OCI-LY7 (cell line): ENCODE measurements around the gene JAKMIP3. TPM values are rescaled to one million over a fixed set of nuclear protein-coding genes. Genes with fewer than 3 reads are reported as not detected.

Experiments used
- BruUV-seq: library from RNA; stranded (reverse); fragments of 400-500 nt; replicated peaks from 2 replicates; lab custom pipeline; 2021; lab: Mats Ljungman, UMichigan
- CTCF ChIA-PET: fragments of 300-600 bp; sonication (Branson Sonifier 250); formaldehyde crosslinking; loops from one replicate; lab custom pipeline; 2022; ENCODE audit warnings: antibody characterized with exemption; ENCODE audit not compliant: unreplicated experiment; lab: Charles Lee
- POLR2A ChIA-PET: fragments of 300-600 bp; sonication (Branson Sonifier 250); formaldehyde crosslinking; loops from one replicate; lab custom pipeline; 2022; ENCODE audit warnings: antibody characterized with exemption; lab: Charles Lee
- DNase-seq: peaks from one replicate; pipeline ENCODE4 v3.0.0-alpha.2; 2015; ENCODE audit warnings: low spot score
- H2AFZ ChIP-seq: fragments of 200-600 bp; sonication (generic), shearing (Covaris generic); 2 replicates; pipeline ENCODE4 v1.6.1; 2014; ENCODE audit warnings: mild to moderate bottlenecking, antibody characterized with exemption, low read length, moderate library complexity
- H3K27ac ChIP-seq: fragments of 200-600 bp; sonication (generic); 2 replicates; pipeline ENCODE4 v1.5.1; 2014; ENCODE audit warnings: mixed run types, low read depth, mild to moderate bottlenecking, moderate library complexity, low read length, inconsistent platforms; ENCODE audit not compliant: poor library complexity, severe bottlenecking
- H3K36me3 ChIP-seq: fragments of 200-600 bp; sonication (generic); 2 replicates; pipeline ENCODE4 v1.6.1; 2014; ENCODE audit warnings: mild to moderate bottlenecking, antibody characterized with exemption, low read length, moderate library complexity, mixed read lengths; ENCODE audit not compliant: insufficient read depth
- H3K4me1 ChIP-seq: fragments of 200-600 bp; sonication (generic); 2 replicates; pipeline ENCODE4 v1.5.1; 2014; ENCODE audit warnings: mild to moderate bottlenecking, low read length; ENCODE audit not compliant: insufficient read depth, poor library complexity, severe bottlenecking
- H3K4me2 ChIP-seq: fragments of 200-600 bp; sonication (generic); 2 replicates; pipeline ENCODE4 v1.6.1; 2014; ENCODE audit warnings: mild to moderate bottlenecking, low read length
- H3K4me3 ChIP-seq: fragments of 200-600 bp; sonication (generic); 2 replicates; pipeline ENCODE4 v1.5.1; 2014; ENCODE audit warnings: mild to moderate bottlenecking, low read depth, low read length; ENCODE audit not compliant: poor library complexity, severe bottlenecking
- H3K79me2 ChIP-seq: fragments of 200-600 bp; sonication (generic); 2 replicates; pipeline ENCODE4 v1.6.1; 2016; ENCODE audit warnings: low read depth, mild to moderate bottlenecking, low read length, moderate library complexity, mixed read lengths; ENCODE audit not compliant: insufficient read depth
- H3K9me2 ChIP-seq: fragments of 200-600 bp; sonication (generic); 2 replicates; pipeline ENCODE4 v1.6.1; 2016; ENCODE audit warnings: mild to moderate bottlenecking, low read length, mixed read lengths; ENCODE audit not compliant: insufficient read depth
- H3K9me3 ChIP-seq: fragments of 200-600 bp; sonication (generic); 2 replicates; pipeline ENCODE4 v1.6.1; 2014; ENCODE audit warnings: mild to moderate bottlenecking, mixed run types, low read length, mixed read lengths
- H4K20me1 ChIP-seq: fragments of 200-600 bp; sonication (generic); 2 replicates; pipeline ENCODE4 v1.6.1; 2014; ENCODE audit warnings: mild to moderate bottlenecking, antibody characterized with exemption, low read length, moderate library complexity, mixed read lengths; ENCODE audit not compliant: insufficient read depth
- EZH2phosphoT487 ChIP-seq: fragments of 200-600 bp; sonication (generic); IDR thresholded peaks from 2 replicates; pipeline ENCODE4 v1.6.1; 2018; ENCODE audit warnings: low read depth, borderline replicate concordance, mild to moderate bottlenecking, mixed run types, antibody characterized with exemption, low read length, moderate library complexity, mixed read lengths
- intact Hi-C: fragments of 100-400 bp; cut with micrococcal nuclease; formaldehyde crosslinking; loops from one replicate; pipeline ENCODE4 v1.10.0; 2022; ENCODE audit not compliant: unreplicated experiment
- total RNA-seq, 2 experiments: library from RNA; depleted of rRNA in 1 of 2; stranded (reverse); fragments of >200 nt in 1 of 2; shearing (Covaris generic) in 1 of 2; gene quantifications; 2 replicates each; pipeline ENCODE4 v1.2.3, GENCODE V29; 2014 to 2022
- TF ChIP-seq, protein P1 (sequence below): fragments of 200-600 bp; sonication (generic); conservative IDR thresholded peaks from 2 replicates; pipeline ENCODE4 v1.5.1; 2014; ENCODE audit warnings: mild to moderate bottlenecking, antibody characterized with exemption, low read length, moderate library complexity, mixed read lengths

Gene JAKMIP3
- total RNA-seq, 2 experiments from 2014 or later = 0.54 to 0.89 TPM

DNA sequence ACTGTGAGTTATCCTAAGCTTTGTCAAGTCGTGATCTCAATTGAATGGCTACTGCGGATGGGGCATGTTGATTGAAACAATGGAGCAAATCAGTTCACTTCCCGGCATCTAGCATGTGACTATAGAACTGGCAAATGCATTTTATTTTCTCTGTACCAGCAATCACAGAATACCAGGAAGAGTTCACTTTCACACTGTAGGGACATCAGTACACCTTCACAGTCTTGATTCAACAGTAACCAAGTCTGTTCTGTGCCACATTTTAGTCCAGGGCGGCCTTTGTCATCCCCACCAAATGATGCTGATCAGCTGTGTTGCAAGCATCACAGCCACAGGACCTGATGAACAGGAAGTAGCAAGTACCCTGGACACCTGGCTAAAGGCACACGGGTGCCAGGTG, 32.1 kb upstream of the JAKMIP3 start:
- Histone ChIP-seq H3K27ac (no peak overlapping the region), H3K79me2 (no peaks in the 10 kb centered on the region), H3K4me1 (no peaks in the 10 kb centered on the region), H3K36me3 (no peaks in the 10 kb centered on the region), H4K20me1 (no peaks in the 10 kb centered on the region), H3K4me3 (no peak overlapping the region), H2AFZ (no peak overlapping the region), H3K9me2 (no peaks in the 10 kb centered on the region), H3K4me2 (no peak overlapping the region), H3K9me3 (no peaks in the 10 kb centered on the region)
- ChIA-PET POLR2A (no interaction called here), CTCF (no interaction called here)
- TF ChIP-seq, protein P1, sequence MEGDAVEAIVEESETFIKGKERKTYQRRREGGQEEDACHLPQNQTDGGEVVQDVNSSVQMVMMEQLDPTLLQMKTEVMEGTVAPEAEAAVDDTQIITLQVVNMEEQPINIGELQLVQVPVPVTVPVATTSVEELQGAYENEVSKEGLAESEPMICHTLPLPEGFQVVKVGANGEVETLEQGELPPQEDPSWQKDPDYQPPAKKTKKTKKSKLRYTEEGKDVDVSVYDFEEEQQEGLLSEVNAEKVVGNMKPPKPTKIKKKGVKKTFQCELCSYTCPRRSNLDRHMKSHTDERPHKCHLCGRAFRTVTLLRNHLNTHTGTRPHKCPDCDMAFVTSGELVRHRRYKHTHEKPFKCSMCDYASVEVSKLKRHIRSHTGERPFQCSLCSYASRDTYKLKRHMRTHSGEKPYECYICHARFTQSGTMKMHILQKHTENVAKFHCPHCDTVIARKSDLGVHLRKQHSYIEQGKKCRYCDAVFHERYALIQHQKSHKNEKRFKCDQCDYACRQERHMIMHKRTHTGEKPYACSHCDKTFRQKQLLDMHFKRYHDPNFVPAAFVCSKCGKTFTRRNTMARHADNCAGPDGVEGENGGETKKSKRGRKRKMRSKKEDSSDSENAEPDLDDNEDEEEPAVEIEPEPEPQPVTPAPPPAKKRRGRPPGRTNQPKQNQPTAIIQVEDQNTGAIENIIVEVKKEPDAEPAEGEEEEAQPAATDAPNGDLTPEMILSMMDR = no peak
- no peak for TF ChIP-seq EZH2phosphoT487
- DNase-seq = no peak
- intact Hi-C loops = no loop called here
- no TSS peak for BruUV-seq

DNA sequence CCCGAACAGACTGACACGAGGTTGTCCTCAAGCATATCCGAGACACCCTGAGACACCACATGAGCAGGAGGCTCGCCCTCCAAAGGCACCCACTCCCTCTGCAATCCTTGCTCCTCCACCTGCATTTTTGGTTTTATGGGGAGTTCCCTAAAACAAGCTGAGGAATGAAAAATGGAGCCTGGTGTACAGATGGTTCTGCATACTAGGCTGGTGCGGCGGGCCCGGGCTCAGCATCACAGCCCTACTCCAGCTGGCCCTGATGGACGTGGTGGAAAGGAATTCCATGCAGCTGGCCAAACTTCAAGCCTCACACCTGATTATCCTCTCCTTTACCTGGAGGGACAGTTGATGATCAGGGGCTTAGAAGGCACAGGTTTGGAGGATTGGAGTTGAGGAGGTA, 30.3 kb upstream of the JAKMIP3 start:
- no peak overlapping the region for H2AFZ ChIP-seq
- H3K4me3 ChIP-seq = no peak overlapping the region
- DNase-seq = no peak
- TF ChIP-seq EZH2phosphoT487 = no peak
- intact Hi-C loops = no loop called here
- no peak overlapping the region for H3K4me2 ChIP-seq
- no peaks in the 10 kb centered on the region for H3K79me2 ChIP-seq
- no peaks in the 10 kb centered on the region for H3K9me3 ChIP-seq
- no peaks in the 10 kb centered on the region for H3K36me3 ChIP-seq
- H3K27ac ChIP-seq = no peak overlapping the region
- CTCF ChIA-PET = interaction anchor here (0.5 kb wide), 1 partner anchor 784 kb away, joined by 8 read pairs; no protein-coding TSS in a partner anchor
- H4K20me1 ChIP-seq = no peaks in the 10 kb centered on the region
- BruUV-seq = no TSS peak
- H3K9me2 ChIP-seq = no peaks in the 10 kb centered on the region
- H3K4me1 ChIP-seq = no peaks in the 10 kb centered on the region
- POLR2A ChIA-PET = no interaction called here

DNA sequence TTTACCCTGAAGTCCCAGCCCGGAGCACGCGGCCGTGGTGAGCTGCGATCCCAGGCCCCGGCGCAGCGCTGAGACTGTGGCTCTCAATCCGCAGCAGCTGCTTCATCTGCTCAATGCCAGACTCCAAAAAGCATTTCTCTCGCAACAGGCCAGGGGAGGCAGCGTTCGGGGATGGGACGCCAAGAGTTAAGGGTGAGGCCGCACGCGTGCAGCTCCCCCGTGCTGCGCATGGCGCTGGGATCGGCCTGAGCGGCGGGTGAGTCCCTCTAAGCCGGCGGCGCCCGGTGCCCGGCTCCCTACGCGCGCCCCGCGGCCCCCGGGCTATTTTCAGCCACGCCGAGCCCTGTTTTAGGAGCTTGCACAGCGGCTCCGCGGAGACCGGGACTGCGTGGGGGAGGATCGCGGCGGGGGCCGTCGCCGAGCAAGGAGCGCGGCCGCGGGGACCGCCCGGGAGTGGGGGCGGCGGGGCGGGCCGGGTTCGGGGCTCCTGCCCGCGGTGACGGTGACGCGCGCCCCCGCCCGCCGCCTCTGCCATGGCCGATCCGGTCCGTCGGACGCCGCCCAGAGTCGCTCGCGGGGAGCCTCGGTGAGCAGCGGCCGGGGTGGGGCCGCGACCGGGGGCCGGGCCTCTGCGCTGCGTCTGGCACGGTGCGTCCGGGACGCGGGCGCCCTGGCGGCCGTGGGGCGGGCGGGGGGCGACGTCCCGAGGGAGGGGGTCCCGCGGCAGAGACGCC, 29.4 kb upstream of the JAKMIP3 start:
- Histone ChIP-seq H3K27ac (no peak overlapping the region), H3K4me3 (no peak overlapping the region), H3K36me3 (no peaks in the 10 kb centered on the region), H3K79me2 (no peaks in the 10 kb centered on the region), H3K9me3 (no peaks in the 10 kb centered on the region), H4K20me1 (no peaks in the 10 kb centered on the region), H3K4me2 (no peak overlapping the region), H3K9me2 (no peaks in the 10 kb centered on the region), H2AFZ (no peak overlapping the region), H3K4me1 (no peaks in the 10 kb centered on the region)
- DNase-seq = no peak
- ChIA-PET POLR2A (no interaction called here), CTCF (no interaction called here)
- intact Hi-C loops = no loop called here
- BruUV-seq = no TSS peak
- TF ChIP-seq, protein P1 = no peak
- TF ChIP-seq EZH2phosphoT487 = no peak
